ENCODE data around the gene ARL6IP1.
A peak's percentile ranks its signal among the peaks of the same experiment; 100 is the strongest.

ARL6IP1 gene

DNA sequence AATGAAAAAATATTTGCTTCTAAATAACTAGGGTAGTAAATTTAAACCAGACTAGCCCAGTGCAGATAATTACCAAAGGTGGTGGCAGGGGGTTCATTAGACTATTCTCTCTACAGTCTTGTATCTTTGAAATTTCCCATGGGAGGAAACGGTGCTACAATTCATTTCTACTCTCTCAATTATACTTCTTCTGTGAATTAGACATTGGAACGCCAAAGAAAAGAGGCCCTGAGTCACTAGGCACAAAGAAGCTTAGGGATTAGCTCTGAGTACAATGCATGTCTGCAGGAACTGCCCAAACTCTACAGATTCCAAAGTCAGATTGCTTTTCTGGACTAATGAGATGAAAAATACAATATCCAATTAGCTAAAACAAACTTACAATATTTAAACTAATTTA, 30.7 kb upstream of the ARL6IP1 start:
- no peaks in the 10 kb centered on the region for H3K9me3 ChIP-seq (ENCODE audit: control insufficient read depth, low read length)
- WGBS, 2 experiments, result 81 to 93% methylated on average over 2 of the region's 2 CpGs
- H3K27ac ChIP-seq (ENCODE audit: insufficient read depth, low read depth, low read length, poor library complexity, severe bottlenecking), result no peak overlapping the region
- H3K4me3 ChIP-seq (ENCODE audit: insufficient read depth, low read depth, low read length), result no peak overlapping the region
- H3K4me1 ChIP-seq (ENCODE audit: control insufficient read depth, insufficient read depth, low read length), result no peaks in the 10 kb centered on the region
- no peaks in the 10 kb centered on the region for H3K27me3 ChIP-seq (ENCODE audit: control insufficient read depth, insufficient read depth, low read length, poor library complexity, severe bottlenecking)
- H3K36me3 ChIP-seq (ENCODE audit: control insufficient read depth, insufficient read depth, low read length), result peaks cover 60% of the 10 kb centered on the region

DNA sequence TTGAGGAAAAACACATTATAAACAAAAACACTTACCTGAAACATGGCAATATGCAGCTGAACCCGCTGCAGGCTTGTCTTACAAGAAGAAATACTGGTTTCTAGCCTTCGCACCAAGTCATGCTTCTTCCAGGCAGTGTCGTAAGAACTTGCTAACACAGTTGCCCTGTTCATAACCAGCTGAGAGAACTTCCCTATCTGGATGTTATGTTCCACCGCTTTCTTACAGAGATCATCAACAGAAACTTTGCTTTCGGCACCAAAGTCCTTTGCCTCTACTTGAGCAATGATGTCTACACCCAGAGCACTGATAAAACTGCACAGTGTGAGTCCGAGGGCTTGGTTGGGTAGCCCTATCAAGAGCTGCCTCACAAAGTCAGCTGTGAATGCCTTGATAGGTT, 27.9 kb upstream of the ARL6IP1 start:
- Histone ChIP-seq H3K9me3 (ENCODE audit: control insufficient read depth, low read length) (no peaks in the 10 kb centered on the region), H3K4me1 (ENCODE audit: control insufficient read depth, insufficient read depth, low read length) (no peaks in the 10 kb centered on the region), H3K4me3 (ENCODE audit: insufficient read depth, low read depth, low read length) (no peak overlapping the region), H3K36me3 (ENCODE audit: control insufficient read depth, insufficient read depth, low read length) (peaks cover 36% of the 10 kb centered on the region), H3K27ac (ENCODE audit: insufficient read depth, low read depth, low read length, poor library complexity, severe bottlenecking) (no peak overlapping the region), H3K27me3 (ENCODE audit: control insufficient read depth, insufficient read depth, low read length, poor library complexity, severe bottlenecking) (no peaks in the 10 kb centered on the region)
- WGBS, 2 experiments, result 96 to 98% methylated on average over 6 of the region's 6 CpGs

DNA sequence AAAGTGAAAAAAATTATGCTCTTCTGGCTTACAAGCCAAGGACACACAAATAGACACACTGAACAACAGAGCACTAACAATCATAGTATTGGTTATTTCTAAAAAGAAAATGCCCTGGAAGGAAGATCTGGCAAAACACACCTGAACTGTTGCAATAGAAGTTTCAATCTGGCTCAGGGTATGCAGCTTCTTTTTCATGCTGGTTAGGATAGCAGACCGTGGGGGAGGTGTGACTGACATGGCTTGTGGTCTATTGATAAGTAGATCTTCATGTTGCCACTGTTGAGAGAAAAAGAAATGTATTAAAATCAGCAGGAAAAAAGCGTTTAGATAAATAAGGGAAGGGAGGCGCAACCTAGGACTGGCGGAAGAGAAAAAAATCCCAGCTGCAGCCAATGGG, 26.5 kb upstream of the ARL6IP1 start:
- Histone ChIP-seq H3K36me3 (ENCODE audit: control insufficient read depth, insufficient read depth, low read length) (peaks cover 28% of the 10 kb centered on the region), H3K27me3 (ENCODE audit: control insufficient read depth, insufficient read depth, low read length, poor library complexity, severe bottlenecking) (no peaks in the 10 kb centered on the region)
- WGBS, 2 experiments, result 83 to 84% methylated on average over 4 of the region's 4 CpGs

DNA sequence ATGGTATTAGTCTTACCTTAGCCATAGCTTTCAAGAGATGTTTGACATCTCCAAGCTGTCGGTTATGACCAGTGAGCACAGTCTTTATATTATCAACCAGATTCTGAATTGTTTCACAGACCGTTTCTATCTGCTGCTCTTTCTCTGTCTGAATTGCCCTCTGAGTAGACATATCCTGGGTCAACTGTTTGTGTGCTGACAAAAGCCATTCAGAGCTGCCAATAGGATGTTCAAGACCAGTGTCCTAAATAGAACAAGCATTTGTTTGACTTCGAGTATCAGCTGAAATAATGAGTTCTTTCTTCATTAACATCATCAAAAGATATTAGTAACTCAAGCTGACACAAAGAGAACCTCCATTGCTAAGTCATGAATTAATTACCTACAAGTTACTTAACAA, 14.9 kb upstream of the ARL6IP1 start:
- H3K4me3 ChIP-seq (ENCODE audit: insufficient read depth, low read depth, low read length), result no peak overlapping the region
- H3K27me3 ChIP-seq (ENCODE audit: control insufficient read depth, insufficient read depth, low read length, poor library complexity, severe bottlenecking), result no peaks in the 10 kb centered on the region
- no peaks in the 10 kb centered on the region for H3K9me3 ChIP-seq (ENCODE audit: control insufficient read depth, low read length)
- H3K4me1 ChIP-seq (ENCODE audit: control insufficient read depth, insufficient read depth, low read length), result no peaks in the 10 kb centered on the region
- peaks cover 45% of the 10 kb centered on the region for H3K36me3 ChIP-seq (ENCODE audit: control insufficient read depth, insufficient read depth, low read length)
- 95 to 96% methylated on average over 3 of the region's 3 CpGs for WGBS, 2 experiments
- H3K27ac ChIP-seq (ENCODE audit: insufficient read depth, low read depth, low read length, poor library complexity, severe bottlenecking), result no peak overlapping the region

More for the DNA sequence above, 26.5 kb upstream of the ARL6IP1 start:
- Histone ChIP-seq H3K27ac (ENCODE audit: insufficient read depth, low read depth, low read length, poor library complexity, severe bottlenecking) (no peak overlapping the region), H3K9me3 (ENCODE audit: control insufficient read depth, low read length) (no peaks in the 10 kb centered on the region), H3K4me3 (ENCODE audit: insufficient read depth, low read depth, low read length) (no peak overlapping the region), H3K4me1 (ENCODE audit: control insufficient read depth, insufficient read depth, low read length) (no peaks in the 10 kb centered on the region)

DNA sequence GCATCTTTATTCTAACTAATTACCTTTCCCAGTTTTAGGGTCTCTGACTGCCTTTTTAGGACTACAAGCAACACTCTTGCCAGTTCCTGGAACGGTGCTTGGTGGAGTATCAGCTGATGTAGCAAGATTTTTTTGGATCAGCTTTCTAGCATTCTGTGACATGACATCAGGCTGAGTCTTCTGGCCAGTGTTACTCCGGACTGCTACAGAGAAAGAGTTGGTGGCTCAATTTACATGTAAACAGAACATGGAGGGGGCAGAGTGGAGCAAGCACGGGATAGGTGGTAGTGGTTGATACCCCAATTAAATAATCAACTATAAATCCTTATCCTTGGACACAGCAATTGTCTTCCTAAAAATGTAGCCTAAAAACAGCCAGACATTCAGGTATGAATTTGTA, 10.6 kb upstream of the ARL6IP1 start:
- no peaks in the 10 kb centered on the region for H3K4me1 ChIP-seq (ENCODE audit: control insufficient read depth, insufficient read depth, low read length)
- 93% methylated on average over 2 to 3 of the region's 3 CpGs for WGBS, 2 experiments

DNA sequence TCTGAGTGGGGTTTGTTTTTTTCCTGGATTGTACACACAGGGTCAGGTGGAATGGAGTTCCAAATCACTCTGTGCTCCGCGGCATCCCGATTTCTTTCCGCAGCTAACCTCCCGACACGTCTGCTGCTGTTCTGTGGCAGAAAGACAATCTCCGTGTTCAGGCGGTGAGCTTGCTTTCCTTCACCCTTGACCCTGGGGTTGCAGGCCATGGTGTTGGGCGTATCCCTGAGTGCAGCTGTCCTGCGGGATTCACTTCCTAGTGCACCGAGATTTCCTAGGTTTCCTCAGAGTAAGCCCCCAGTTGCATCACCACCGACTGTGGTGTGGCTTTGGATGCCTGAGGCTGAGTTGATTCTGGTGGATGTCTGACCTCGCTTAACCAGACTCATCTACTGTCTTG, 7.8 kb upstream of the ARL6IP1 start:
- no peaks in the 10 kb centered on the region for H3K9me3 ChIP-seq (ENCODE audit: control insufficient read depth, low read length)
- H3K4me1 ChIP-seq (ENCODE audit: control insufficient read depth, insufficient read depth, low read length), result peaks cover under 1% of the 10 kb centered on the region
- H3K27me3 ChIP-seq (ENCODE audit: control insufficient read depth, insufficient read depth, low read length, poor library complexity, severe bottlenecking), result no peaks in the 10 kb centered on the region
- H3K36me3 ChIP-seq (ENCODE audit: control insufficient read depth, insufficient read depth, low read length), result peaks cover 41% of the 10 kb centered on the region
- 96 to 97% methylated on average over 13 of the region's 13 CpGs for WGBS, 2 experiments
- H3K4me3 ChIP-seq (ENCODE audit: insufficient read depth, low read depth, low read length), result no peak overlapping the region
- H3K27ac ChIP-seq (ENCODE audit: insufficient read depth, low read depth, low read length, poor library complexity, severe bottlenecking), result no peak overlapping the region

More for the DNA sequence above, 10.6 kb upstream of the ARL6IP1 start:
- Histone ChIP-seq H3K27me3 (ENCODE audit: control insufficient read depth, insufficient read depth, low read length, poor library complexity, severe bottlenecking) (no peaks in the 10 kb centered on the region), H3K36me3 (ENCODE audit: control insufficient read depth, insufficient read depth, low read length) (peaks cover 55% of the 10 kb centered on the region), H3K9me3 (ENCODE audit: control insufficient read depth, low read length) (no peaks in the 10 kb centered on the region), H3K4me3 (ENCODE audit: insufficient read depth, low read depth, low read length) (no peak overlapping the region), H3K27ac (ENCODE audit: insufficient read depth, low read depth, low read length, poor library complexity, severe bottlenecking) (no peak overlapping the region)

DNA sequence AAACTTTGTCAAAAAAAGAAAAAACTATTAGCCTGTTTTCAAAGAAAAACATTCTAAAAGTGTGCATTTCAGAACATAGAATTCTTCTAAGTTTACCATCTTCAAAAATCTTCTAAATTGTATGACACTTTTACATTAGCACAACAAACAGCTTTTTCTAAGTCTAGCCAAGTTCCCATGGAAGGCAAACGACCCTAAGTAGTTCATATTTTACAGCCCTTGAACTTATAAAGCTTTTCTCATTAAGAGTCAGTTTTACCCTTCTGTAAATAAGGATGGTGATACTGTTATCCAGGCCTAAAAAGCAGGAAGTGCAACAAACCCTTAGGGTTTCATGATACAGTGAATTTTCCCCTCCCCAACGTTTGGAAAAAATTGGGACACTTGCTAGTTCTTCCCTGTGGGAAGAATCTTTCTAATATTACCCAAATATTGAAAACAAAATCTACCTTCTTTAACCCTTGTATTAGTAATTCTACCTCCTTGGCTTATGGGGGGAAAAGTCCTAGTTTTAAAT, 4.0 kb upstream of the ARL6IP1 start:
- WGBS, 2 experiments, result 39 to 41% methylated on average over 2 of the region's 2 CpGs

DNA sequence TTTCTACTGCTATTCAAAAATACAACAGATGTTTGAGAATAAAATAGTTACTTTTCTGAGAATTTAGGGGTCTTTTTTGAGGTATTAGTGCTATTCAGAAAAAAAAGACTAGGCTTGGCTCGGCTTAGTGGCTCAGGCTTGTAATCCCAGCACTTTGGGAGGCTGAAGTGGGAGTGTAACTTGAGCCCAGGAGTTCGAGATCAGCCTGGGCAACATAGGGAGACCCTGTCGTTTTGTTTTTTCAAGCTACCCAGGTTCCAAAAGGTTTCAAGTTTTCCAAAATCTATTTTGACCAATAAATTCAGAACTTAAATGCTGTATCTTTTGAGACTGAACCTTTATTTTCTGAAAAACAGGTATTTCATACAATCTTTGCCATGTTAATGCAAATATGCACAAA, 3.2 kb upstream of the ARL6IP1 start:
- Histone ChIP-seq H3K9me3 (ENCODE audit: control insufficient read depth, low read length) (no peaks in the 10 kb centered on the region), H3K27me3 (ENCODE audit: control insufficient read depth, insufficient read depth, low read length, poor library complexity, severe bottlenecking) (no peaks in the 10 kb centered on the region), H3K4me1 (ENCODE audit: control insufficient read depth, insufficient read depth, low read length) (peaks cover 11% of the 10 kb centered on the region), H3K27ac (ENCODE audit: insufficient read depth, low read depth, low read length, poor library complexity, severe bottlenecking) (no peak overlapping the region), H3K36me3 (ENCODE audit: control insufficient read depth, insufficient read depth, low read length) (peaks cover 17% of the 10 kb centered on the region), H3K4me3 (ENCODE audit: insufficient read depth, low read depth, low read length) (no peak overlapping the region)
- WGBS, 2 experiments, result 36 to 39% methylated on average over 3 of the region's 3 CpGs

More for the DNA sequence above, 4.0 kb upstream of the ARL6IP1 start:
- peaks cover 23% of the 10 kb centered on the region for H3K36me3 ChIP-seq (ENCODE audit: control insufficient read depth, insufficient read depth, low read length)
- H3K4me3 ChIP-seq (ENCODE audit: insufficient read depth, low read depth, low read length), result no peak overlapping the region
- H3K27ac ChIP-seq (ENCODE audit: insufficient read depth, low read depth, low read length, poor library complexity, severe bottlenecking), result no peak overlapping the region
- no peaks in the 10 kb centered on the region for H3K27me3 ChIP-seq (ENCODE audit: control insufficient read depth, insufficient read depth, low read length, poor library complexity, severe bottlenecking)
- H3K4me1 ChIP-seq (ENCODE audit: control insufficient read depth, insufficient read depth, low read length), result peaks cover 11% of the 10 kb centered on the region
- H3K9me3 ChIP-seq (ENCODE audit: control insufficient read depth, low read length), result no peaks in the 10 kb centered on the region

DNA sequence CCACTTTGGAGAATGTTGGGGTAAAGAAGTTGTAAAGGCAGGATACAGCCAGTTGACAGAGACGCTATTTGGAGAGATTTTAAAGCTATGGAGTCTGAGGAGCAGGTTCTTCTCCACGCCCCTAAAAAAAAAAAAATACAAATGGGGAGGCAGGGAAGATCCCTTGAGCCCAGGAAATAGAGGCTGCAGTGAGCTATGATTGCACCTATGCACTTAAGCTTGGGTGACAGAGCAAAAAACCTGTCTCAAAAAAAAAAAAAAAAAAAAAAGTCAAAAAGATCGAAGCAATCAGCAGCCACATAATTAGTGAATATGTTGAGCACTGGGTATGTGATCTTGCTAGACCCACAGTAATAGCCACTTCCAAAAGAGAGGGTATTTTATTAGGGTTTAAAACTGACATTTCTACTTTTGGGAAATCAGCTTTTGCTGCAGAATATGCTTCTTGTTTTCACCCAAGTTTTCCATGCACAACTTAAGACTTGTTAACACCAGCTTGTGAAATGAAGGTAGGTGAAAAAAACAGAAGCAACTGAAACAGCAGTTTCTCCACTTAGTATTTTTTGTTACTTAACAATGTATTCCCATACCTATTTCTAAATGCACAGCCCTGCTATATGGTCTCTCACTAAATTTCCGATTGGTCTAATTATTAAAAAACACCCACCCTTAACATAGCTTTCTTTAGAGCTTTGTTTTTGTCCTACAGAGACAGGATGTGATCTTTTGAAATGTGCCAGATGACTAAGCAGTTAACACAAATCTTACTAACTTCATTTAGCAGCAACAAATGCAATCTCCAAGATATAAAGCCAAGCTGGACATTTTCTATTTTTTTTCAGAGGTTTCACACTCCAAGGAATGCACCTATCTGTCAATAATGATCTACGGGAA, 2.5 kb upstream of the ARL6IP1 start:
- 88 to 92% methylated on average over 4 to 5 of the region's 5 CpGs for WGBS, 2 experiments

DNA sequence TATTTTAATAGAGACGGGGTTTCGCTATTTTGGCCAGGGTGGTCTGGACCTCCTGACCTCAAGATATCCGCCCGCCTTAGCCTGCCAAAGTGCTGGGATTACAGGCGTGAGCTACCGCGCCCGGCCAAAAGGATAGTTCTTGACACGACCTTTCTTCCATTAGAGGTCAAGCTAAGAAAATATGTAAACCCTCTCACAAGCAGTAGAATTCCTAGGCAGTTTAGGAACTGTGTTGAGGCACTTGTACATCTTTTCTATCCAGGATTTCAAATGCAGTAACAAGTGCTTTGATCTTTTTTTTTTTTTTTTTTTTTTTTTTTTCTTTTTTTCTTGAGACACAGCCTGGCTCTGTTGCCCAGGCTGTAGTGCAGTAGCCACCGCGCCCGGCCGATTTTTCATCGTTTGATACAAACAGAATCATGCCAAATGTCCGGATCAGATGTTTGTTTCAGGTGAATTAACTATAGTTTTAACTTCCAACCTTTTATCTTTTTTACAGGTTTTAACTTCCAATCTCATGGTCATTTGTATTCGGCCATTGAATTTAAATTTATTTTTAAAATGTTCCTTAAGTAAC, 1.5 kb upstream of the ARL6IP1 start:
- WGBS, 2 experiments, result 94% methylated on average over 15 of the region's 16 CpGs
- H3K36me3 ChIP-seq (ENCODE audit: control insufficient read depth, insufficient read depth, low read length), result peaks cover under 1% of the 10 kb centered on the region
- H3K27me3 ChIP-seq (ENCODE audit: control insufficient read depth, insufficient read depth, low read length, poor library complexity, severe bottlenecking), result no peaks in the 10 kb centered on the region
- H3K4me1 ChIP-seq (ENCODE audit: control insufficient read depth, insufficient read depth, low read length), result peaks cover 21% of the 10 kb centered on the region
- peak overlapping the region; percentile 44 for H3K27ac ChIP-seq (ENCODE audit: insufficient read depth, low read depth, low read length, poor library complexity, severe bottlenecking)
- no peak overlapping the region for H3K4me3 ChIP-seq (ENCODE audit: insufficient read depth, low read depth, low read length)
- H3K9me3 ChIP-seq (ENCODE audit: control insufficient read depth, low read length), result no peaks in the 10 kb centered on the region

More for the DNA sequence above, 2.5 kb upstream of the ARL6IP1 start:
- Histone ChIP-seq H3K36me3 (ENCODE audit: control insufficient read depth, insufficient read depth, low read length) (peaks cover 10% of the 10 kb centered on the region), H3K27ac (ENCODE audit: insufficient read depth, low read depth, low read length, poor library complexity, severe bottlenecking) (no peak overlapping the region), H3K4me3 (ENCODE audit: insufficient read depth, low read depth, low read length) (no peak overlapping the region), H3K4me1 (ENCODE audit: control insufficient read depth, insufficient read depth, low read length) (peaks cover 15% of the 10 kb centered on the region), H3K9me3 (ENCODE audit: control insufficient read depth, low read length) (no peaks in the 10 kb centered on the region), H3K27me3 (ENCODE audit: control insufficient read depth, insufficient read depth, low read length, poor library complexity, severe bottlenecking) (no peaks in the 10 kb centered on the region)
